Prostate gland (tissue), 2 donors: ENCODE results near the gene DRD2. TPM values are rescaled to one million over a fixed set of nuclear protein-coding genes. Genes with fewer than 3 reads are reported as not detected.

ENCODE experiments used
- DNase-seq: peaks from one replicate; pipeline ENCODE4 v3.0.0-alpha.2; 2019; ENCODE audit warnings: low spot score
- H3K27ac ChIP-seq, 2 donors: fragments of 200-600 bp; sonication (generic); 2 replicates each; pipeline ENCODE4 v1.5.1; 2017 to 2019
- H3K27me3 ChIP-seq: fragments of 200-600 bp; sonication (generic); replicated peaks from 2 replicates; pipeline ENCODE4 v1.5.1; 2019; ENCODE audit not compliant: insufficient read depth
- H3K36me3 ChIP-seq, 2 donors: fragments of 200-600 bp; sonication (generic); 1 replicate in 1 of 2; 2 replicates in 1 of 2; pipeline versions ENCODE4 v1.5.1 to v1.8.1; 2017 to 2019
- H3K4me1 ChIP-seq: fragments of 200-600 bp; sonication (generic); replicated peaks from 2 replicates; pipeline ENCODE4 v1.5.1; 2019
- H3K4me3 ChIP-seq, 2 donors: fragments of 200-600 bp; sonication (generic); 2 replicates each; pipeline ENCODE4 v1.5.1; 2017 to 2019
- H3K9me3 ChIP-seq: fragments of 200-600 bp; sonication (generic); 2 replicates; pipeline ENCODE4 v1.5.1; 2017
- CTCF ChIP-seq, 4 experiments: fragments of 200-600 bp in 2 of 4; fragments of 450-650 bp in 2 of 4; sonication (generic) in 2 of 4; IDR thresholded peaks; 1 replicate in 3 of 4; 2 replicates in 1 of 4; pipeline ENCODE4 v1.5.1; 2016 to 2019; ENCODE audit warnings: antibody characterized with exemption in 4 of 4, mild to moderate bottlenecking in 2 of 4, moderate library complexity in 2 of 4
- POLR2A ChIP-seq: fragments of 450-650 bp; IDR thresholded peaks from one replicate; pipeline ENCODE4 v1.6.1; 2016; ENCODE audit warnings: antibody characterized with exemption, mild to moderate bottlenecking
- POLR2AphosphoS5 ChIP-seq: sonication (generic); formaldehyde crosslinking; IDR thresholded peaks from one replicate; pipeline ENCODE4 v1.6.1; 2017; ENCODE audit warnings: antibody characterized with exemption
- WGBS: methylation state at CpG from one replicate; pipeline ENCODE4 v1.1.5; 2018; 5-methylcytosine and 5-hydroxymethylcytosine counted together
- intact Hi-C: fragments of 100-400 bp; cut with DNase I; formaldehyde crosslinking; loops from one replicate; pipeline ENCODE4 v1.14.2; 2022
- microRNA-seq: library from miRNA; unstranded; fragments of <30 nt; microRNA quantifications from one replicate; pipeline ENCODE4, GENCODE V29; 2016
- small RNA-seq, 2 donors: library from RNA; depleted of rRNA; stranded (forward); fragments of <200 nt; gene quantifications; one replicate each; pipeline ENCODE3, GENCODE V24; 2016
- total RNA-seq, 2 donors: library from RNA; depleted of rRNA; stranded (reverse); fragments of >200 nt; gene quantifications; one replicate each; pipeline ENCODE4 v1.1.0, GENCODE V29; 2016

DRD2 gene
- total RNA-seq, 2 donors from 2014 or later, result 0.68 to 2.4 TPM

- peaks cover 0 to 22% of the 10 kb centered on the region in 2 donors for H3K36me3 ChIP-seq
- H3K27ac ChIP-seq, result no peak overlapping the region
- 50% methylated on average over 5 of the region's 5 CpGs for WGBS
- no peak for TF ChIP-seq POLR2A
- no peak for TF ChIP-seq POLR2AphosphoS5
- TF ChIP-seq CTCF (IDR thresholded peaks at IDR 0.05), result no peak
- H3K9me3 ChIP-seq, result no peaks in the 10 kb centered on the region
- no peaks in the 10 kb centered on the region for H3K27me3 ChIP-seq
- no peak overlapping the region for H3K4me3 ChIP-seq
- DNase-seq, result no peak
- no peaks in the 10 kb centered on the region for H3K4me1 ChIP-seq
- intact Hi-C loops, result no loop called here
Measured at GRCh38 chr11:113365895-113366294, 109.3 kb downstream of the DRD2 start.

GRCh38 chr11:113363996-113364641 is 111.1 kb downstream of the DRD2 start:
- Histone ChIP-seq H3K9me3 (no peaks in the 10 kb centered on the region), H3K36me3 (peaks cover 3 to 27% of the 10 kb centered on the region in 2 donors), H3K27ac (no peak overlapping the region), H3K4me3 (no peak overlapping the region), H3K27me3 (no peaks in the 10 kb centered on the region), H3K4me1 (no peaks in the 10 kb centered on the region)
- TF ChIP-seq POLR2AphosphoS5 (no peak), POLR2A (no peak), CTCF (IDR thresholded peaks at IDR 0.05) (no peak)
- intact Hi-C loops, result no loop called here
- 82% methylated on average over 7 of the region's 7 CpGs for WGBS
- no peak for DNase-seq

GRCh38 chr11:113363406-113363805 is 111.8 kb downstream of the DRD2 start:
- TF ChIP-seq CTCF (IDR thresholded peaks at IDR 0.05) (no peak), POLR2AphosphoS5 (no peak), POLR2A (no peak)
- intact Hi-C loops, result no loop called here
- H3K4me1 ChIP-seq, result no peaks in the 10 kb centered on the region
- no peak for DNase-seq
- H3K27ac ChIP-seq, result no peak overlapping the region
- H3K9me3 ChIP-seq, result no peaks in the 10 kb centered on the region
- no peaks in the 10 kb centered on the region for H3K27me3 ChIP-seq
- WGBS, result 75% methylated on average over 5 of the region's 5 CpGs
- no peak overlapping the region for H3K4me3 ChIP-seq
- peaks cover 3 to 27% of the 10 kb centered on the region in 2 donors for H3K36me3 ChIP-seq

Small RNA genes within 50 kb of the gene (microRNA-seq; reads per million reads assigned to microRNA genes)
- not detected for gene MIR4301

Small RNA genes within 50 kb of the gene (small RNA-seq; reads per million reads assigned to genes)
- 0 reads per million in 2 donors for gene MIR4301

Other genes with a start within 250 kb of the DRD2 start
- gene TTC12, start 160.8 kb downstream of the DRD2 start, total RNA-seq, result 10 to 100 TPM; 21.6 TPM
- 1 to 10 TPM in 1 of 2 donors, under 1 TPM in 1; 0.97 to 2.4 TPM for gene ANKK1, start 87.6 kb downstream of the DRD2 start, total RNA-seq
- gene TMPRSS5, start 230.9 kb upstream of the DRD2 start, total RNA-seq, result 1 to 10 TPM; 1.5 to 2.1 TPM